ENCODE results near the gene CERS1. TPM values are rescaled to one million over a fixed set of nuclear protein-coding genes. Genes with fewer than 3 reads are reported as not detected.

The CERS1 gene
- total RNA-seq, 1 donor from 2014 or later = 0.55 TPM

- no peak for DNase-seq (ENCODE audit: low spot score)
Measured at GRCh38 chr19:18856385-18857126, 39.4 kb downstream of the CERS1 start.

- no peak for DNase-seq (ENCODE audit: low spot score)
Measured at GRCh38 chr19:18855647-18856384, 40.1 kb downstream of the CERS1 start.

GRCh38 chr19:18854982-18855381, 41.0 kb downstream of the CERS1 start:
- DNase-seq (ENCODE audit: low spot score) = no peak

- no peak for DNase-seq (ENCODE audit: low spot score)
Measured at GRCh38 chr19:18853755-18854427, 42.1 kb downstream of the CERS1 start.

- peak; percentile 60 for DNase-seq (ENCODE audit: low spot score)
Measured at GRCh38 chr19:18852648-18853047, 43.3 kb downstream of the CERS1 start.

GRCh38 chr19:18851673-18852325, 44.2 kb downstream of the CERS1 start:
- no peak for DNase-seq (ENCODE audit: low spot score)

GRCh38 chr19:18850471-18851375, 45.2 kb downstream of the CERS1 start:
- DNase-seq (ENCODE audit: low spot score) = no peak

- DNase-seq (ENCODE audit: low spot score) = no peak
Measured at GRCh38 chr19:18849838-18850400, 46.0 kb downstream of the CERS1 start.

- no peak for DNase-seq (ENCODE audit: low spot score)
Measured at GRCh38 chr19:18848878-18849661, 46.9 kb downstream of the CERS1 start.

GRCh38 chr19:18847549-18848463, 48.2 kb downstream of the CERS1 start:
- DNase-seq (ENCODE audit: low spot score) = no peak

- peak; percentile 80 for DNase-seq (ENCODE audit: low spot score)
Measured at GRCh38 chr19:18846862-18847548, 49.0 kb downstream of the CERS1 start.

GRCh38 chr19:18845961-18846360, 50.0 kb downstream of the CERS1 start:
- DNase-seq (ENCODE audit: low spot score) = no peak

- no peak for DNase-seq (ENCODE audit: low spot score)
Measured at GRCh38 chr19:18844806-18845329, 51.1 kb downstream of the CERS1 start.

GRCh38 chr19:18843960-18844359, 52.0 kb downstream of the CERS1 start:
- DNase-seq (ENCODE audit: low spot score) = no peak

GRCh38 chr19:18842166-18842565, 53.8 kb downstream of the CERS1 start:
- DNase-seq (ENCODE audit: low spot score) = no peak

GRCh38 chr19:18841400-18841799, 54.6 kb downstream of the CERS1 start:
- DNase-seq (ENCODE audit: low spot score) = no peak

- DNase-seq (ENCODE audit: low spot score) = no peak
Measured at GRCh38 chr19:18840288-18841267, 55.4 kb downstream of the CERS1 start.

Data from ureter (tissue), 1 donor.